NCI-H2029 treated with DMSO at 0.1 percent for 48 hours (cell line): ENCODE results near the gene CPNE5.

ENCODE experiments used
- DNase-seq: peaks from one replicate; lab custom pipeline; 2025; lab: John Stamatoyannopoulos, UW

The CPNE5 gene

GRCh38 chr6:36743538-36744303, 95.5 kb downstream of the CPNE5 start:
- DNase-seq = no peak

DNA sequence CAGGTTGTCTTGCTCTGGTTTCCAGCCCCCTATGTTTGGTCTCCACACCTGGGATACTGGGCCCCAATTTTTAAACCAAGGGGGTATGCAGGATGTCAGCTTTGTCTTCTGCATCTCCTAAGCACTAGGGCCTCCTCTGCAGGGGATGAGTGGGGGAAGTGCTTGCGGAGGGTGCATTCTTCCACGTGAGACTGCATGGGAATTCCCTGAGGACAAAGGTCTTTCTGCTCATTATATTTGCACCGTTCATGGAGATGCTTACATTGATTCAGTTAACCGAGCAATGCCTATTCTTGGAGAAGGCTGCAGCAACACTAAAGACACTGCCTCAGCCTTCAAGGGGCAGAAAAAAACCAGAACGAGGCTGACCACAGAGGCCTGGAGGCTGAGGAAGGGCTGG, 96.2 kb downstream of the CPNE5 start:
- no peak for DNase-seq

- DNase-seq = no peak
Measured at GRCh38 chr6:36742146-36742545, 97.1 kb downstream of the CPNE5 start.

- DNase-seq = no peak
Measured at GRCh38 chr6:36740818-36741179, 98.4 kb downstream of the CPNE5 start.

GRCh38 chr6:36739947-36740817, 99.1 kb downstream of the CPNE5 start:
- no peak for DNase-seq

GRCh38 chr6:36738108-36738507, 101.1 kb downstream of the CPNE5 start:
- no peak for DNase-seq

GRCh38 chr6:36737043-36737785, 102.0 kb downstream of the CPNE5 start:
- no peak for DNase-seq

DNA sequence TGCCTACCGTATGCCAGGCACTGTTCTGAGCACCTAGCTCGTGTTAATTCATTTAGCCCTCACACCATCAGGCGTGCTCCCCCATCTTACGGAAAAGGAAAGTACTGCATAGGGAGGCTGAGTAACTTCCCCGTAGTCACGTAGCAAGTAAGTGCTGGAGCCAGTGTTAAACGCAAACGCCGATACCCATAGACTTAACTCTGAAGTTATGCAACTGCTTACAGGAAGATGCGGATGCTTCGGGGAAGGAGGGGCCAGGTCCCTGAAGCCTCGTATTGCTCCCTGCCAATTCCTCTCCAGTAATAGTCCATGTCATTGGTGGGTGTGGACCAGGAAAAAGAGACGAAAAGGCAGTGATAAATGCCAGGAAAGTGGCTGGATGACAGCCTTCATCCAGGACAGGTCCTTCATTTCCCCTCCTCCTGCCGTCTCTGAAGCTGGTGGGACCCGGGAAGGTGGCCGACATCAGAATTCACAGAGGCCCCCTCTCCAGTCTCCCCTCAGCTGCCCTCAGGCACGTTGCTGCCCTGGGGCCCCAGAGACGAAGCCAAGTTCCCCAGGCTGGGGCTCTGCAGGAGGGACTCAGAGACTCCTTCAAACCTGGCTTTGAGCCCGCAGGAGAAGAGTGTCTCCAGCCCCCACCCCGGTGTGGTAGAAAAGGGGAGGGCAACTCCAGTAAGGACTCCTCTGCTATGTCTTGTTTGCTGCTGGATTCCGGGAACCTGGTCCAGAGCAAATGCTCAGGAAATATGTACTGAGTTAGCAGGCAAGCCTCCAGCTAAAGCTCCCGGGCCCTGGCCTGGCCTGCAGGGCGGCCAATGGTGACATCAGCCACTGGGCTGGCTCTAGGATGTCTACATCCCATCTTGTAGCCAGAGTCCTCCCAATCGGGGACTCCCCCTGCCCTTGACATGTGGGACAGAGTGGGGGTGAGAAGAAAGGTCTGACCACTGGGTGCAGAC, 103.9 kb downstream of the CPNE5 start:
- peak; percentile 36 for DNase-seq

DNA sequence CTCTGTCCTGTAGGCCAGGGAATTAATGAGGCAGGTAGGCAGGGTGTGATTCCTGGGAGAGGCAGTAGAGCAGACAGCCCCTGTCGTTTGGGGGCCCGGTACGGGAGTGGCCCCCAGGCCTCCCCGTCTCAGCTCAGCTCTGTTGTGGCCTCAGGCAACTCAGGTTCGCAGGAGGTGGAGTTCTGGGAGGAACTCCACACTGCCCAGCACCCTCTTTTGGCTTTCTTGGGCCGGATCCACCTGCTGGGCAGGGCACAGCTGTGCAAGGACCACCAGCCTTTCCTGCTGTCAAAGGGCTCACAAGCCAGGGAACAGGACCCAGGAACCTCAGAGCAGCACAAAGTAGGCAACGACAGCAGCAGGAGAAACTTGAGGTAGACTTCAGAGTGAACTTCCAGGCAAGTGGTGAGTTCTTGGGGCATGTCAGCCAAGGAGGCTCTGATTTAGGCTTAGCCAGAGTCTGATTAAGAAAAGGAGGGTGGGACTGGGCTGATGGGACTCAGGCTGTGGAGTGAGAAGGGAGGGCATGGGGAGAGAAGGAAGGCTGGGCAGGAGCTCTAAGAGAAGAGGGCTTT, 104.7 kb downstream of the CPNE5 start:
- no peak for DNase-seq

GRCh38 chr6:36733300-36733699, 105.9 kb downstream of the CPNE5 start:
- no peak for DNase-seq

DNA sequence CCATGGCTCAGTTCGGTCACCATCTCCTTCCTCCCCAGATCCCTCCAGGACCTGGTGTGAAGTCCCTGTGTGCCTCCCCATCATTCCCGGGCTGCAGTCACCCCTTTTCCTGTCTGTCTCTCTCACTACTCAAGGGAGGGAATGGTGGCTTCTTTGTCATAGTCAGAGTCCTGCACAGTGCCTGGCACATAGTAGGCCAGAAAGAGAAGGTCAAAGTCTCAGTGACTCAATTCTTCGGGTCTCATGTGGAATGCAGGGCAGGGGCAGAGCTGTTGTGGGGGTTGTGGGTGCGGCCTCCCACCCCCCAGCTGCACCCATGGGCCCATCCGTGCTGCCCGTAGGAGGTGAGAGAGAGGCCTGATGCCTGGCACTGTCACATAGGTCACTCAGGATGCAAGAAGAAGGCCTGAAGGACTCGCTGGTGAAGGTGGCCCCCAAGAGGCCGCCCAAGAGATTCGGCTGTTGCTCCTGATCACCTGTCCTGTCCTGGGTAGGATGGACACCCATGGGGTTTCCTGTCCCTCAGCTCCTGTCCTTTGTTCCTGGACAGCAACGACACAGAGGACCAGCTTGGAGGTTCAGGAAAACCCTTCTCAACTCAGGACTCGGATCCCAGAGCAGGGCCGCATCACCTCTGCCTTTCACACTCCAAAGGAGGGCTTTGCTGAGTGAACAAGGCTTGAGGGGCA, 107.5 kb downstream of the CPNE5 start:
- no peak for DNase-seq

GRCh38 chr6:36730424-36731380, 108.5 kb downstream of the CPNE5 start:
- no peak for DNase-seq

GRCh38 chr6:36729161-36729524, 110.1 kb downstream of the CPNE5 start:
- DNase-seq = no peak

- no peak for DNase-seq
Measured at GRCh38 chr6:36728289-36729160, 110.7 kb downstream of the CPNE5 start.

- peak; percentile 61 for DNase-seq
Measured at GRCh38 chr6:36727505-36728021, 111.7 kb downstream of the CPNE5 start.

- DNase-seq = no peak
Measured at GRCh38 chr6:36725581-36725980, 113.7 kb downstream of the CPNE5 start.

GRCh38 chr6:36724514-36725390, 114.5 kb downstream of the CPNE5 start:
- DNase-seq = peak; percentile 76
